Heart left ventricle (tissue), 13 donors: ENCODE data around the gene CILP2.

Experiments
- CTCF ChIP-seq, 12 donors: fragments of 200-600 bp; sonication (generic) in 4 of 12; IDR thresholded peaks; one replicate each; pipeline versions ENCODE4 v1.5.0 to v1.8.0; 2018 to 2022; ENCODE audit warnings: antibody characterized with exemption in 12 of 12, mild to moderate bottlenecking in 5 of 12
- POLR2A ChIP-seq, 2 donors: fragments of 450-650 bp; IDR thresholded peaks; one replicate each; pipeline ENCODE4 v1.6.1; 2017; ENCODE audit warnings: antibody characterized with exemption in 2 of 2, mild to moderate bottlenecking in 2 of 2, moderate library complexity in 2 of 2
- donor health status: ischemic (EF 13 %, LVEDD 7.1; RV severe dilation, severe dysfunction).
- donor health status: DM: no; HTN: yes; CAD: no.
- donor health status: DM: no; HTN: no; CAD: no.
- donor health status: ischemic (EF 25% LVEDD 6.9; RV normal size, moderate dysfunction).
- donor health status: ischemic (EF 25% LVEDD 5.7; RV mildly dilated, moderate dysfunction).
- donor health status: ischemic (EF 35%, LVEDD 5.7; RV mildly dilated, moderate dysfunction).
- donor health status: nonischemic (EF 11% LVEDD 7.7; RV severe dilation, severe dysfunction).
- donor health status: DM: yes; HTN: yes; CAD: no.
- donor health status: PGD.
- donor health status: ischemic (EF 29% LVEDD 5.4; RV normal size, mild dysfunction).
- donor health status: nonischemic (EF 23%, LVEDD 6.1; RV moderate dilation, normal function).

- TF ChIP-seq POLR2A (IDR thresholded peaks at IDR 0.05) (no peak), CTCF (IDR thresholded peaks at IDR 0.05) (no peak)
Measured at GRCh38 chr19:19542507-19542906, 4.4 kb downstream of the CILP2 start.
